ENCODE measurements around the gene CDK10.

GRCh38 chr16:89693931-89694783 lies 7.7 kb downstream of the CDK10 start:
- TF ChIP-seq CTCF (IDR thresholded peaks at IDR 0.05) (no peak), POLR2AphosphoS5 (IDR thresholded peaks at IDR 0.05) (no peak)

Data from esophagus muscularis mucosa (tissue), 3 donors.